Measurements from ENCODE around the gene LRMDA. TPM values are rescaled to one million over a fixed set of nuclear protein-coding genes. Genes with fewer than 3 reads are reported as not detected.

Gene LRMDA
- total RNA-seq, 2 experiments from 2014 or later = not detected

DNA sequence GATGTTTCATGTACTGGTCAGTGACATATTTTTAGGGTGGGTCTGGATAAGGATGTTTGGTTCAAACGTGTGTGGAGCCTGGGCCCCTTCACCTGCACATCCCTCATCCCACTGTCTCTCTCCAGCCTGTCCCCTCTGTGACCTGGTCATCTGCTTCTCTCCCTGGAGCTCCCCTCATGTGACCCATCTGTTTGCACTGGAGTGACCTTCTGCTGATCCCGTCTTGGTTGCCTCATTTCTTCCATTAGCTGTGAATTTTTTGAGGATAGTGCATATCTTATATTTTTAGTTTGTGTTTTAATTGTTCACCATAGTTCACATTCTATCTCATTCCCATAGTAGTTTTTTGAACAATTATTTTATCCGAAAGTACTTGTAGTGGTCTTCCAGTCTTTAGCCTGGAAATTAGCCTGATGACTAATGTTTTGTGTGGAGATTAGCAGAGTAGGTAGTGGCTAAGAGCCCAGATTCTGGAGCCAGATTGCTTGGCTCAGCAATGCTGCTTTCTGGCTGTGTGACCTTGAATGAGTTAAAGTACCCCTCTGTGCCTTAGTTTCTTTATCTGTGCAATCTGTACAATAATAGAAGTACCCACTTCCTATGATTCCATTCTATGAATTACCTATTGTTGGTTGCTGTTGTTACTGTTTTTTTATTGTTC lies 224.5 kb downstream of the LRMDA start:
- no peak overlapping the region for H2AFZ ChIP-seq (ENCODE audit: low read length)
- DNase-seq (ENCODE audit: low spot score) = no peak
- CTCF ChIA-PET (ENCODE audit: unreplicated experiment) = no interaction called here
- intact Hi-C loops (cut with micrococcal nuclease; ENCODE audit: unreplicated experiment) = no loop called here
- H3K4me1 ChIP-seq (ENCODE audit: insufficient read depth, low read length, poor library complexity, severe bottlenecking) = no peaks in the 10 kb centered on the region
- no peaks in the 10 kb centered on the region for H3K36me3 ChIP-seq (ENCODE audit: insufficient read depth, low read length)
- H3K4me2 ChIP-seq (ENCODE audit: low read length) = no peak overlapping the region
- no peaks in the 10 kb centered on the region for H3K9me3 ChIP-seq (ENCODE audit: low read length)
- no TSS peak for BruUV-seq (replicated peaks)
- POLR2A ChIA-PET = no interaction called here
- H3K9me2 ChIP-seq (ENCODE audit: insufficient read depth, low read length) = no peaks in the 10 kb centered on the region
- H3K79me2 ChIP-seq (ENCODE audit: insufficient read depth, low read depth, low read length) = no peaks in the 10 kb centered on the region
- no peak overlapping the region for H3K27ac ChIP-seq (ENCODE audit: low read depth, low read length, poor library complexity, severe bottlenecking)
- TF ChIP-seq, protein P1, sequence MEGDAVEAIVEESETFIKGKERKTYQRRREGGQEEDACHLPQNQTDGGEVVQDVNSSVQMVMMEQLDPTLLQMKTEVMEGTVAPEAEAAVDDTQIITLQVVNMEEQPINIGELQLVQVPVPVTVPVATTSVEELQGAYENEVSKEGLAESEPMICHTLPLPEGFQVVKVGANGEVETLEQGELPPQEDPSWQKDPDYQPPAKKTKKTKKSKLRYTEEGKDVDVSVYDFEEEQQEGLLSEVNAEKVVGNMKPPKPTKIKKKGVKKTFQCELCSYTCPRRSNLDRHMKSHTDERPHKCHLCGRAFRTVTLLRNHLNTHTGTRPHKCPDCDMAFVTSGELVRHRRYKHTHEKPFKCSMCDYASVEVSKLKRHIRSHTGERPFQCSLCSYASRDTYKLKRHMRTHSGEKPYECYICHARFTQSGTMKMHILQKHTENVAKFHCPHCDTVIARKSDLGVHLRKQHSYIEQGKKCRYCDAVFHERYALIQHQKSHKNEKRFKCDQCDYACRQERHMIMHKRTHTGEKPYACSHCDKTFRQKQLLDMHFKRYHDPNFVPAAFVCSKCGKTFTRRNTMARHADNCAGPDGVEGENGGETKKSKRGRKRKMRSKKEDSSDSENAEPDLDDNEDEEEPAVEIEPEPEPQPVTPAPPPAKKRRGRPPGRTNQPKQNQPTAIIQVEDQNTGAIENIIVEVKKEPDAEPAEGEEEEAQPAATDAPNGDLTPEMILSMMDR (conservative IDR thresholded peaks at IDR 0.05; ENCODE audit: low read length) = no peak
- no peak for TF ChIP-seq EZH2phosphoT487 (IDR thresholded peaks at IDR 0.05; ENCODE audit: borderline replicate concordance, low read depth, low read length)
- H3K4me3 ChIP-seq (ENCODE audit: low read depth, low read length, poor library complexity, severe bottlenecking) = no peak overlapping the region
- H4K20me1 ChIP-seq (ENCODE audit: insufficient read depth, low read length) = no peaks in the 10 kb centered on the region

DNA sequence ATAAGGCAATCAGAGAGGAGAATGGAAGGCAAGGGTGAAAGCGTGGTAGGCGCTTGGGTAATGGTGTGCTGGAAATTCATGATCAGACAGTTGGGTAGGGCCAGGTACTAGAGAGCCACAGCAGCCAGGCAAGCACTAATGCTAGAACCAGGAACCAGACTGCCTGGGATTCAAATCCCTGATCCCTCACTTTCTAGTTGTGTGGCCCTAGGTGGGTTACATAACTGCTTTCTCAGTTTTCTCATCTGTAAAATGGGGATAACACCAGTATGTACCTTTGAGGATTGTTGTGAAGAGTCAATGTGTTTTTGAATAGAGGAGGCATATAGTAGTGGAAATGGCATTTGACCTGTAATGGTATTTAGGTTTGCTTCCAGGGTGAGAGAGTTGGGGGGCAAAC lies 225.9 kb downstream of the LRMDA start:
- CTCF ChIA-PET (ENCODE audit: unreplicated experiment) = no interaction called here
- no peaks in the 10 kb centered on the region for H3K9me3 ChIP-seq (ENCODE audit: low read length)
- no peaks in the 10 kb centered on the region for H4K20me1 ChIP-seq (ENCODE audit: insufficient read depth, low read length)
- no peak for DNase-seq (ENCODE audit: low spot score)
- H3K9me2 ChIP-seq (ENCODE audit: insufficient read depth, low read length) = no peaks in the 10 kb centered on the region
- H2AFZ ChIP-seq (ENCODE audit: low read length) = no peak overlapping the region
- intact Hi-C loops (cut with micrococcal nuclease; ENCODE audit: unreplicated experiment) = no loop called here
- no peak overlapping the region for H3K4me2 ChIP-seq (ENCODE audit: low read length)
- H3K79me2 ChIP-seq (ENCODE audit: insufficient read depth, low read depth, low read length) = no peaks in the 10 kb centered on the region
- no peak overlapping the region for H3K27ac ChIP-seq (ENCODE audit: low read depth, low read length, poor library complexity, severe bottlenecking)
- no peaks in the 10 kb centered on the region for H3K4me1 ChIP-seq (ENCODE audit: insufficient read depth, low read length, poor library complexity, severe bottlenecking)
- BruUV-seq (replicated peaks) = no TSS peak
- POLR2A ChIA-PET = no interaction called here
- TF ChIP-seq EZH2phosphoT487 (IDR thresholded peaks at IDR 0.05; ENCODE audit: borderline replicate concordance, low read depth, low read length) = no peak
- TF ChIP-seq, protein P1 (conservative IDR thresholded peaks at IDR 0.05; ENCODE audit: low read length) = no peak
- H3K36me3 ChIP-seq (ENCODE audit: insufficient read depth, low read length) = no peaks in the 10 kb centered on the region
- no peak overlapping the region for H3K4me3 ChIP-seq (ENCODE audit: low read depth, low read length, poor library complexity, severe bottlenecking)

DNA sequence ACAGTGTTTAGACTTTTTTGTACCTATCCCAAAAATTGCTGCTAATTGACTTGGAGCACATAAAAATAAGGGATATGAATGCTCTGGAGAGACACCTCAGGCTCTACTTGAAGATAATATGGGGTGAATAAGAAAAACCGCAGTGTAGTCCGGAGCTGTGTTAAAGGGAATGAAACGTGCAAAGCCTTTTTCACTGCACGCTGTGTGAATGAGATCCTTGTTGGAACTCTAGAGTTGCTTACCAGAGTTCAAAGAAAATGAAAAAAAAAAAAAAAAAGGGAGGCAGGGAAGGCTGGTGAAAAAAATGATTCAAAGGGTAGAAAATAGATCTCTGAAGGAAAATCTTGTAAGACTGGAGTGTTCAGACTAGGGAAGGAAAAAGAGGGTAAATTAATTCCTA lies 226.6 kb downstream of the LRMDA start:
- Histone ChIP-seq H4K20me1 (ENCODE audit: insufficient read depth, low read length) (no peaks in the 10 kb centered on the region), H3K27ac (ENCODE audit: low read depth, low read length, poor library complexity, severe bottlenecking) (no peak overlapping the region), H3K9me3 (ENCODE audit: low read length) (no peaks in the 10 kb centered on the region), H3K79me2 (ENCODE audit: insufficient read depth, low read depth, low read length) (no peaks in the 10 kb centered on the region), H2AFZ (ENCODE audit: low read length) (no peak overlapping the region), H3K36me3 (ENCODE audit: insufficient read depth, low read length) (no peaks in the 10 kb centered on the region), H3K4me1 (ENCODE audit: insufficient read depth, low read length, poor library complexity, severe bottlenecking) (no peaks in the 10 kb centered on the region), H3K4me3 (ENCODE audit: low read depth, low read length, poor library complexity, severe bottlenecking) (no peak overlapping the region), H3K9me2 (ENCODE audit: insufficient read depth, low read length) (no peaks in the 10 kb centered on the region), H3K4me2 (ENCODE audit: low read length) (no peak overlapping the region)
- ChIA-PET CTCF (ENCODE audit: unreplicated experiment) (no interaction called here), POLR2A (no interaction called here)
- intact Hi-C loops (cut with micrococcal nuclease; ENCODE audit: unreplicated experiment) = no loop called here
- BruUV-seq (replicated peaks) = no TSS peak
- TF ChIP-seq EZH2phosphoT487 (IDR thresholded peaks at IDR 0.05; ENCODE audit: borderline replicate concordance, low read depth, low read length) = no peak
- TF ChIP-seq, protein P1 (conservative IDR thresholded peaks at IDR 0.05; ENCODE audit: low read length) = no peak
- DNase-seq (ENCODE audit: low spot score) = no peak

Measured in OCI-LY7 (cell line).